Measurements from ENCODE around the gene NDUFS1.

- TF ChIP-seq CTCF (IDR thresholded peaks at IDR 0.05) = no peak
- TF ChIP-seq POLR2AphosphoS5 (IDR thresholded peaks at IDR 0.05) = no peak
- TF ChIP-seq POLR2A (IDR thresholded peaks at IDR 0.05) = no peak
- no peak for TF ChIP-seq EP300 (IDR thresholded peaks at IDR 0.05; ENCODE audit: low read depth)
These were observed 31.4 kb upstream of the NDUFS1 start for GRCh38 chr2:206190689-206191088.

Measured in transverse colon (tissue), 4 donors.